ENCODE data around the gene CTU1. TPM values are rescaled to one million over a fixed set of nuclear protein-coding genes. Genes with fewer than 3 reads are reported as not detected.

The CTU1 gene
- total RNA-seq, 6 experiments from 2014 or later: 3.3 to 6.4 (median 3.9) TPM

DNA sequence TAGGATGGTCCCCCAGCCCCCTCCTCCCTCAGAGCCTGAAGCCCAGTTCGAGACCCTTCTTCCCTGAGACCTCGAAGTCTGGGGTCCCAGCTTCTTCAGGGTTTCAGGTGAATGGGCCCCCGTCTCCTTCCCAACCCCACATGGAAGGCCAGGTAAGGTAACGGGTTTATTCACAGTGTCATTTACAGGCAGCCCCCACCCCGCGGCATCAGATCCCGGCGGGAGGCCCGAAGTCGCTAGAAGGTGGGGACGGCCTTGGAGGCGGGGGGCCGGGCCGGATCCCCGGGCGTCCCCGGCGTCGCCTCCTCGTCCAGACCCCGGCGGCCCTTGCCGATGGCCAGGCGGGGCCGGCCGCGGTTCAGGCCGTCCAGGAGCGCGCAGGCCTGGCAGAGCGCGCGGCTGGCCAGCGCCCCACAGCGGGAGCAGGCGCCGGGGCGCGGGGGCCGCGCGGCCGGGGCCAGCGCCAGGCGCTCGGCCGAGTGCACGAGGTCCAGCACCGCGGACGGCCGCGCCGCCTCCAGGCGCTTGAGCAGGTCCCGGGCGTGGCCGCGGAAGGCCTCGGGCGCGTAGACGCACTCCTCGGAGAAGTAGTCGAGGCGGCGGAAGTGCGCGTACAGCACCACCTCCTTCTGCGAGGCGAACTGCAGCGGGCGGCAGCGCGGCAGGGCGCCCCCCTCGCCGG lies 9.7 kb downstream of the CTU1 start:
- no peaks in the 10 kb centered on the region for H3K27me3 ChIP-seq
- no peak overlapping the region for H3K4me3 ChIP-seq
- no peak for TF ChIP-seq POLR2A (IDR thresholded peaks at IDR 0.05)
- TF ChIP-seq, protein P1, sequence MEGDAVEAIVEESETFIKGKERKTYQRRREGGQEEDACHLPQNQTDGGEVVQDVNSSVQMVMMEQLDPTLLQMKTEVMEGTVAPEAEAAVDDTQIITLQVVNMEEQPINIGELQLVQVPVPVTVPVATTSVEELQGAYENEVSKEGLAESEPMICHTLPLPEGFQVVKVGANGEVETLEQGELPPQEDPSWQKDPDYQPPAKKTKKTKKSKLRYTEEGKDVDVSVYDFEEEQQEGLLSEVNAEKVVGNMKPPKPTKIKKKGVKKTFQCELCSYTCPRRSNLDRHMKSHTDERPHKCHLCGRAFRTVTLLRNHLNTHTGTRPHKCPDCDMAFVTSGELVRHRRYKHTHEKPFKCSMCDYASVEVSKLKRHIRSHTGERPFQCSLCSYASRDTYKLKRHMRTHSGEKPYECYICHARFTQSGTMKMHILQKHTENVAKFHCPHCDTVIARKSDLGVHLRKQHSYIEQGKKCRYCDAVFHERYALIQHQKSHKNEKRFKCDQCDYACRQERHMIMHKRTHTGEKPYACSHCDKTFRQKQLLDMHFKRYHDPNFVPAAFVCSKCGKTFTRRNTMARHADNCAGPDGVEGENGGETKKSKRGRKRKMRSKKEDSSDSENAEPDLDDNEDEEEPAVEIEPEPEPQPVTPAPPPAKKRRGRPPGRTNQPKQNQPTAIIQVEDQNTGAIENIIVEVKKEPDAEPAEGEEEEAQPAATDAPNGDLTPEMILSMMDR (IDR thresholded peaks at IDR 0.05): no peak
- ATAC-seq (peak; percentile 21 to 68 (median 40)), DNase-seq (peak in 1 of 3 donors; percentile 66)
- peaks cover 0 to 4% (median 0%) of the 10 kb centered on the region in 4 donors for H3K4me1 ChIP-seq
- WGBS (ENCODE audit: insufficient coverage, low coverage, low lambda C conversion rate, missing lambda C conversion rate): 92% methylated on average over 12 of the region's 78 CpGs
- H3K36me3 ChIP-seq: peaks cover 0 to 15% (median 4%) of the 10 kb centered on the region in 4 donors
- intact Hi-C loops (cut with DNase I): no loop called here
- no peaks in the 10 kb centered on the region for H3K9me3 ChIP-seq
- no peak overlapping the region for H3K27ac ChIP-seq

DNA sequence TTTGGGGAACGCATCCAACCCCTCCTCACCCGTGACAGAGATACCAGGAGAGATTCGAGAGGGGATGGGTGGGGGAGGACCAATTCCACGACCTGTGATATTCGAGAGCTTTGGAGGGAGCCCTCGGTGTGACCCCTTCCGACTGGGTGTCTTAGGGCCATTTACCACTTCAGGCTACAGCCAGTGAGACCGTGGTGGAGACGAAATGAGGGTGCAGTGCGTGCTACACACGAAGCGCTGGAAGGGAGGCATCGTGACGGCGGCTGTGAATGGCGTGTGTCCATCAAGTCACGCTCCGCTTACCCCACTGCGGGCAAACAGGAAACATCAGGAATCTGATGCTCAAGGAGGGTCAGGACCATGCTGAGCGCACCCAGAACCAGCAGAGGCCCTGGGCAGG lies 10.4 kb downstream of the CTU1 start:
- H3K9me3 ChIP-seq: no peaks in the 10 kb centered on the region
- H3K36me3 ChIP-seq: peaks cover 0 to 8% (median 3%) of the 10 kb centered on the region in 4 donors
- H3K4me1 ChIP-seq: peaks cover 0 to 4% (median 0%) of the 10 kb centered on the region in 4 donors
- H3K27ac ChIP-seq: no peak overlapping the region
- H3K27me3 ChIP-seq: no peaks in the 10 kb centered on the region
- intact Hi-C loops (cut with DNase I): no loop called here
- TF ChIP-seq POLR2A (IDR thresholded peaks at IDR 0.05): no peak
- ATAC-seq: no peak
- H3K4me3 ChIP-seq: no peak overlapping the region
- 75% methylated on average over 6 of the region's 20 CpGs for WGBS (ENCODE audit: insufficient coverage, low coverage, low lambda C conversion rate, missing lambda C conversion rate)
- no peak for DNase-seq

DNA sequence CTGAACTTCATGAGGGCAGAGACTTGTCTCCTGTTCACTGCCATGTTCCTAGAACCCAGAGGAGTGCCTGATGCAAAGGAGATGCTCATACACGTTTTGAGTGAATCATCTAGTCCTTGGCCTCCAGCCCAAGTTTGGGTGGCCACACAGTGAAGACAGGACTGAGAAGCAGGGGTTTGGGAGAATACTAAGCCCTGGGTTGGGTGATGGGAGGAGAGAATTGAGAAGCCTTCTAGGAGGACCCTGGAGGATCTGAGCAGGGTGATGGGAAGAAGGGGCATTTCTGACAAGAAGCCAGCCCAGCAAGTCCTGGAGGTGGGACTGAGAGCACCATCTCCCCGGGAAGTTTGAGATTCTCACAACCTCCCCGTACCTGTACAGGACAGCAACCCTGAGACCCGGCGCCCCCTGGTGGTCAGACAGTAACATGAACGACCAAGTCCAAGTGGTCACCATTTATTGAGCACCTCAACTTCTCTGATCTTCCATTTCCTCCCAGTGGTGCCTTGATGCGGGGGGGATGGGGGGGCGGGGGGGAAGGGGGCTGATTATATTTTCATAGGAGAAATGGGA lies 11.0 kb downstream of the CTU1 start:
- DNase-seq (peak; percentile 68 to 73 (median 71)), ATAC-seq (peak; percentile 37 to 68 (median 66))
- H3K4me1 ChIP-seq: peaks cover 0 to 4% (median 0%) of the 10 kb centered on the region in 4 donors
- no peaks in the 10 kb centered on the region for H3K9me3 ChIP-seq
- H3K27ac ChIP-seq: no peak overlapping the region
- TF ChIP-seq, protein P1 (IDR thresholded peaks at IDR 0.05): peak; percentile 28 to 57 (median 46)
- no peak for TF ChIP-seq POLR2A (IDR thresholded peaks at IDR 0.05)
- intact Hi-C loops (cut with DNase I): no loop called here
- no peaks in the 10 kb centered on the region for H3K27me3 ChIP-seq
- peaks cover 0 to 3% (median 0%) of the 10 kb centered on the region in 4 donors for H3K36me3 ChIP-seq
- H3K4me3 ChIP-seq: no peak overlapping the region
- WGBS (ENCODE audit: insufficient coverage, low coverage, low lambda C conversion rate, missing lambda C conversion rate): 16% methylated on average over 5 of the region's 8 CpGs

DNA sequence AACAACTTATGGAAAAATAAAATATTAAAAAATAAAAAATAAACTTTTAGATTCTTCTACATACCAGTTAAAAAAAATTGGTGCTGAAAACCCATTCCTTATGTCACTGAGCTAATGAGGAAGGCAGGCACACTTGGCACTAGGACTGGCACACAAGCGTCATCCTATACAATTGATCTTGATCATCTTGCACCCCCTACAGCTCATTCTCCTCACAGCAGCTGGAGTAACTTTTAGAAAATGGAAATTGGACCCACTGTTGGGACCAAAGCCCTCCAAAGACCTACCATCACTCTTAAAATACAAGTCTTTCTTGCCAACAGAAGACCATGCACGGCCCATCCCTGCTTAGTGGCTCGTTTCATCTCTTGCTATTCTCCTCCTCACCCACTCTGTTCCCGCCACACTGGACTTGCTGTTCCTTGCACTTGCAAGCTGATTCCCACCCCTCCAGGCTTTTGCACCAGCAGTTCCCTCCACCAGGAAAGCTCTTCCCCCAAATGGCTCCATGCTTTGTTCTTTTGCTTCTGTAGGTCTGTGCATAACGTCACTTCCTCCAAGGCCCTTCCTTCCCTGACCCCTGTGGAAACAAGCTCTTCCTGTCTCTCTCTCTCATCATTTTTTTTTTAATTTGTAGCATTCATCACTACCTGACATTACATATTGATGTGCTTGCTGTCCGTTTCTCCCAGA lies 11.6 kb downstream of the CTU1 start:
- no peak overlapping the region for H3K27ac ChIP-seq
- no peaks in the 10 kb centered on the region for H3K36me3 ChIP-seq
- WGBS (ENCODE audit: insufficient coverage, low coverage, low lambda C conversion rate, missing lambda C conversion rate): 83% methylated on average over 6 of the region's 6 CpGs
- H3K4me1 ChIP-seq: no peaks in the 10 kb centered on the region
- intact Hi-C loops (cut with DNase I): no loop called here
- ATAC-seq (no peak), DNase-seq (peak in 1 of 3 donors; percentile 25)
- H3K27me3 ChIP-seq: no peaks in the 10 kb centered on the region
- TF ChIP-seq POLR2A (IDR thresholded peaks at IDR 0.05): no peak
- TF ChIP-seq, protein P1 (IDR thresholded peaks at IDR 0.05): peak in 1 of 4 donors; percentile 4
- no peak overlapping the region for H3K4me3 ChIP-seq
- no peaks in the 10 kb centered on the region for H3K9me3 ChIP-seq
